Astrocyte (in vitro differentiated cells and primary cell): ENCODE data around the gene ATAD3A. TPM values are rescaled to one million over a fixed set of nuclear protein-coding genes. Genes with fewer than 3 reads are reported as not detected.

ENCODE experiments used
- DNase-seq: peaks from one replicate; pipeline ENCODE4 v3.0.0-alpha.2; 2010; ENCODE audit warnings: low read depth
- FAIRE-seq: peaks from 2 replicates; lab custom pipeline; 2011; peaks lifted over from hg19 to GRCh38; lab: Jason Lieb, UNC
- H2AFZ ChIP-seq: 2 replicates; pipeline ENCODE4 v1.6.0; 2012; ENCODE audit warnings: low read depth, low read length, inconsistent platforms
- H3K27ac ChIP-seq: 2 replicates; pipeline ENCODE4 v1.5.1; 2011; ENCODE audit warnings: low read depth, low read length, inconsistent platforms
- H3K27me3 ChIP-seq: 2 replicates; pipeline ENCODE4 v1.6.0; 2011; ENCODE audit warnings: low read length, inconsistent platforms; ENCODE audit not compliant: insufficient read depth
- H3K36me3 ChIP-seq: 2 replicates; pipeline ENCODE4 v1.5.1; 2011; ENCODE audit warnings: low read length, inconsistent platforms; ENCODE audit not compliant: insufficient read depth
- H3K4me1 ChIP-seq: 2 replicates; pipeline ENCODE4 v1.5.1; 2011; ENCODE audit warnings: low read length, inconsistent platforms; ENCODE audit not compliant: insufficient read depth
- H3K4me2 ChIP-seq: 2 replicates; pipeline ENCODE4 v1.6.0; 2012; ENCODE audit warnings: low read length, inconsistent platforms
- H3K4me3 ChIP-seq: 2 replicates; pipeline ENCODE4 v1.5.1; 2011; ENCODE audit warnings: low read depth, mild to moderate bottlenecking, low read length, inconsistent platforms; ENCODE audit not compliant: insufficient read depth
- H3K79me2 ChIP-seq: 2 replicates; pipeline ENCODE4 v1.6.0; 2012; ENCODE audit warnings: mild to moderate bottlenecking, low read length, inconsistent platforms; ENCODE audit not compliant: insufficient read depth
- H3K9ac ChIP-seq: 2 replicates; pipeline ENCODE4 v1.6.0; 2012; ENCODE audit warnings: mild to moderate bottlenecking, low read length, inconsistent platforms
- H3K9me3 ChIP-seq: 2 replicates; pipeline ENCODE4 v1.5.1; 2012; ENCODE audit warnings: low read depth, mild to moderate bottlenecking, low read length, inconsistent platforms; ENCODE audit not compliant: insufficient read depth
- H4K20me1 ChIP-seq: 2 replicates; pipeline ENCODE4 v1.6.0; 2012; ENCODE audit warnings: low read length, inconsistent platforms; ENCODE audit not compliant: insufficient read depth
- H3K27ac Mint-ChIP-seq: one replicate; pipeline ENCODE4 v1.8.0; 2021; ENCODE audit warnings: mild to moderate bottlenecking, mixed read lengths; ENCODE audit not compliant: unreplicated experiment
- H3K27me3 Mint-ChIP-seq: one replicate; pipeline ENCODE4 v1.8.0; 2021; ENCODE audit warnings: low read depth, mixed read lengths; ENCODE audit not compliant: unreplicated experiment
- H3K36me3 Mint-ChIP-seq: one replicate; pipeline ENCODE4 v1.8.0; 2021; ENCODE audit warnings: low read depth, mixed read lengths; ENCODE audit not compliant: unreplicated experiment
- H3K4me1 Mint-ChIP-seq: one replicate; pipeline ENCODE4 v1.8.0; 2021; ENCODE audit warnings: low read depth, mixed read lengths; ENCODE audit not compliant: unreplicated experiment
- H3K4me3 Mint-ChIP-seq: one replicate; pipeline ENCODE4 v1.8.0; 2021; ENCODE audit warnings: mild to moderate bottlenecking, moderate library complexity, mixed read lengths; ENCODE audit not compliant: unreplicated experiment
- H3K9me3 Mint-ChIP-seq: one replicate; pipeline ENCODE4 v1.8.0; 2021; ENCODE audit warnings: mild to moderate bottlenecking, mixed read lengths; ENCODE audit not compliant: unreplicated experiment
- CTCF ChIP-seq: IDR thresholded peaks from 2 replicates; pipeline ENCODE4 v1.5.1; 2011; ENCODE audit warnings: low read depth, mild to moderate bottlenecking, inconsistent platforms, low read length, moderate library complexity; ENCODE audit not compliant: insufficient read depth
- EZH2 ChIP-seq: IDR thresholded peaks from 2 replicates; pipeline ENCODE4 v1.6.1; 2012; ENCODE audit warnings: mild to moderate bottlenecking, low read length, inconsistent platforms; ENCODE audit not compliant: insufficient read depth
- total RNA-seq: library from RNA; stranded (reverse); gene quantifications from 2 replicates; pipeline ENCODE4 v1.2.1, GENCODE V29; 2021

The ATAD3A gene
- total RNA-seq, 1 donor from 2014 or later, result 54.9 TPM

GRCh38 chr1:1574721-1575537 lies 63.0 kb downstream of the ATAD3A start, which contains the start of gene SSU72:
Gene SSU72 (minus strand): TSS chr1:1574863. CDS start chr1:1574557, 306 bp downstream.
- peaks cover 12% of the 10 kb centered on the region for H3K4me1 ChIP-seq
- H3K36me3 Mint-ChIP-seq, result peaks cover 11% of the 10 kb centered on the region
- no peak for FAIRE-seq

GRCh38 chr1:1577367-1578011 lies 65.5 kb downstream of the ATAD3A start:
- FAIRE-seq (no peak), DNase-seq (no peak)
- Histone ChIP-seq H3K4me2 (no peak overlapping the region), H4K20me1 (peaks cover 14% of the 10 kb centered on the region), H3K79me2 (peaks cover 22% of the 10 kb centered on the region), H3K36me3 (no peaks in the 10 kb centered on the region), H3K9me3 (no peaks in the 10 kb centered on the region), H3K27me3 (peaks cover 14% of the 10 kb centered on the region), H3K4me1 (peaks cover 12% of the 10 kb centered on the region), H2AFZ (no peak overlapping the region), H3K27ac (no peak overlapping the region), H3K9ac (no peak overlapping the region), H3K4me3 (no peak overlapping the region)
- H3K36me3 Mint-ChIP-seq, result peaks cover 3% of the 10 kb centered on the region
- no peak for TF ChIP-seq CTCF
- TF ChIP-seq EZH2, result no peak
- peaks cover 27% of the 10 kb centered on the region for H3K27me3 Mint-ChIP-seq
- H3K4me1 Mint-ChIP-seq, result peaks cover 10% of the 10 kb centered on the region
- no peaks in the 10 kb centered on the region for H3K9me3 Mint-ChIP-seq
- no peak overlapping the region for H3K27ac Mint-ChIP-seq
- H3K4me3 Mint-ChIP-seq, result no peak overlapping the region

More at GRCh38 chr1:1574721-1575537, 63.0 kb downstream of the ATAD3A start, which contains the start of gene SSU72:
- Histone ChIP-seq H3K27ac (peak within 1 kb of the TSS; percentile 97), H3K4me2 (peak within 1 kb of the TSS; percentile 93), H3K4me3 (peak within 1 kb of the TSS; percentile 99), H3K9ac (peak within 1 kb of the TSS; percentile 97), H3K27me3 (peaks cover 7% of the 10 kb centered on the region), H3K36me3 (peaks cover 3% of the 10 kb centered on the region), H3K9me3 (no peaks in the 10 kb centered on the region), H2AFZ (peak within 1 kb of the TSS; percentile 96), H4K20me1 (peaks cover 36% of the 10 kb centered on the region), H3K79me2 (peaks cover 48% of the 10 kb centered on the region)
- Mint-ChIP-seq H3K4me3 (peak within 1 kb of the TSS; percentile 95), H3K27ac (peak within 1 kb of the TSS; percentile 99), H3K9me3 (no peaks in the 10 kb centered on the region), H3K4me1 (peaks cover 10% of the 10 kb centered on the region), H3K27me3 (peaks cover 10% of the 10 kb centered on the region)
- DNase-seq, result peak; percentile 79
- TF ChIP-seq EZH2 (no peak), CTCF (no peak)
